HepG2 (cell line): ENCODE measurements around the gene PRR22. TPM values are rescaled to one million over a fixed set of nuclear protein-coding genes. Genes with fewer than 3 reads are reported as not detected.

Source experiments
- ATAC-seq: fragments of 200-7000 bp; cut with Tn5 transposase; 3 replicates; pipeline ENCODE4 v1.9.1; 2020; ENCODE audit warnings: mild to moderate bottlenecking, moderate library complexity
- BruUV-seq: library from RNA; stranded (reverse); fragments of 400-500 nt; replicated peaks from 2 replicates; lab custom pipeline; 2021; lab: Mats Ljungman, UMichigan
- CTCF ChIA-PET: fragments of 300-600 bp; formaldehyde crosslinking; extraction: SDS; loops from one replicate; lab custom pipeline; 2021; ENCODE audit warnings: low total read pairs, inconsistent platforms, low intra/inter-chr PET ratio; lab: Yijun Ruan, JAX
- POLR2A ChIA-PET: fragments of 350-600 bp; sonication (Branson Sonifier 250); formaldehyde crosslinking; loops from one replicate; lab custom pipeline; 2020; ENCODE audit warnings: antibody characterized with exemption, inconsistent platforms; lab: Yijun Ruan, JAX
- DNase-seq: peaks from one replicate; pipeline ENCODE4 v3.0.0-alpha.2; 2015; ENCODE audit warnings: low spot score
- FAIRE-seq: peaks from 3 replicates; lab custom pipeline; 2011; peaks lifted over from hg19 to GRCh38; lab: Jason Lieb, UNC
- H2AFZ ChIP-seq: one replicate; pipeline ENCODE4 v1.6.1; 2011; ENCODE audit warnings: low read length, inconsistent platforms
- H3K27ac ChIP-seq: fragments of 300-600 bp; 3 replicates; pipeline ENCODE4 v1.8.0; 2011; ENCODE audit warnings: mixed run types, mild to moderate bottlenecking, mixed read lengths, low read length, inconsistent platforms; ENCODE audit not compliant: insufficient read depth; ENCODE audit errors: extremely low read length
- H3K27me3 ChIP-seq, 2 experiments: fragments of 200-600 bp in 1 of 2; 2 replicates in 1 of 2; 3 replicates in 1 of 2; pipeline versions ENCODE4 v1.6.0 to v1.8.0; 2011; ENCODE audit warnings: low read length in 2 of 2, mild to moderate bottlenecking in 2 of 2, moderate library complexity in 2 of 2, inconsistent platforms in 1 of 2; ENCODE audit not compliant: insufficient read depth in 2 of 2, control insufficient read depth in 1 of 2
- H3K36me3 ChIP-seq, 2 experiments: fragments of 200-600 bp in 1 of 2; replicated peaks in 1 of 2; 2 replicates in 1 of 2; 3 replicates in 1 of 2; pipeline versions ENCODE4 v1.5.1 to v1.8.0; 2011; ENCODE audit warnings: low read length in 2 of 2, inconsistent platforms in 1 of 2; ENCODE audit not compliant: insufficient read depth in 2 of 2, control insufficient read depth in 1 of 2
- H3K4me1 ChIP-seq: 2 replicates; pipeline ENCODE4 v1.5.1; 2012; ENCODE audit warnings: low read length, inconsistent platforms; ENCODE audit not compliant: insufficient read depth
- H3K4me2 ChIP-seq: 2 replicates; pipeline ENCODE4 v1.6.0; 2011; ENCODE audit warnings: low read depth, low read length, inconsistent platforms
- H3K4me3 ChIP-seq, 3 experiments: fragments of 200-600 bp in 1 of 3; sonication (generic), shearing (Covaris generic) in 1 of 3; replicated peaks in 1 of 3; 2 replicates each; pipeline ENCODE4 v1.5.1; 2011 to 2016; ENCODE audit warnings: low read length in 3 of 3, inconsistent platforms in 2 of 3, low read depth in 2 of 3, mild to moderate bottlenecking in 2 of 3, control low read depth in 1 of 3, mixed read lengths in 1 of 3; ENCODE audit not compliant: insufficient read depth in 1 of 3
- H3K79me2 ChIP-seq: one replicate; pipeline ENCODE4 v1.6.1; 2011; ENCODE audit warnings: low read length, inconsistent platforms; ENCODE audit not compliant: insufficient read depth
- H3K9ac ChIP-seq: 2 replicates; pipeline ENCODE4 v1.6.0; 2011; ENCODE audit warnings: mild to moderate bottlenecking, low read depth, low read length, inconsistent platforms; ENCODE audit not compliant: insufficient read depth
- H3K9me3 ChIP-seq: 2 replicates; pipeline ENCODE4 v1.5.1; 2012; ENCODE audit warnings: mild to moderate bottlenecking, low read length
- H4K20me1 ChIP-seq: 2 replicates; pipeline ENCODE4 v1.6.0; 2011; ENCODE audit warnings: inconsistent platforms, mild to moderate bottlenecking, low read length, moderate library complexity; ENCODE audit not compliant: insufficient read depth
- CBX5 ChIP-seq: sonication (generic); formaldehyde crosslinking; IDR thresholded peaks from 2 replicates; pipeline ENCODE4 v1.4.0; 2020; ENCODE audit warnings: missing genetic modification reagents, borderline replicate concordance
- ETV5 ChIP-seq: IDR thresholded peaks from 2 replicates; pipeline ENCODE4 v1.6.1; 2018; ENCODE audit warnings: missing biosample characterization, missing genetic modification reagents, inconsistent platforms, borderline replicate concordance
- FOSL1 ChIP-seq: sonication (generic); formaldehyde crosslinking; IDR thresholded peaks from 2 replicates; pipeline ENCODE4 v1.9.0; 2021; ENCODE audit warnings: missing genetic modification reagents, borderline replicate concordance
- GTF3A ChIP-seq: sonication (generic); formaldehyde crosslinking; conservative IDR thresholded peaks from 2 replicates; pipeline ENCODE4 v1.4.0; 2020; ENCODE audit warnings: mild to moderate bottlenecking, missing genetic modification reagents
- KLF9 ChIP-seq: IDR thresholded peaks from 2 replicates; pipeline ENCODE4 v1.6.1; 2016; ENCODE audit warnings: low read depth
- RFXANK ChIP-seq: IDR thresholded peaks from 2 replicates; pipeline ENCODE4 v1.6.1; 2016
- SIX4 ChIP-seq: sonication (generic); formaldehyde crosslinking; IDR thresholded peaks from 2 replicates; pipeline ENCODE4 v1.4.0; 2020; ENCODE audit warnings: missing genetic modification reagents
- ZNF124 ChIP-seq: sonication (generic); formaldehyde crosslinking; IDR thresholded peaks from 2 replicates; pipeline ENCODE4 v1.4.0; 2020; ENCODE audit warnings: missing genetic modification reagents
- ZNF446 ChIP-seq: sonication (generic); formaldehyde crosslinking; IDR thresholded peaks from 2 replicates; pipeline ENCODE4 v1.5.0; 2020; ENCODE audit warnings: mild to moderate bottlenecking, missing genetic modification reagents
- ZNF607 ChIP-seq: sonication (generic); formaldehyde crosslinking; IDR thresholded peaks from 2 replicates; pipeline ENCODE4 v1.5.1; 2020; ENCODE audit warnings: missing genetic modification reagents, mild to moderate bottlenecking, borderline replicate concordance
- ZNF724P ChIP-seq: sonication (generic); formaldehyde crosslinking; IDR thresholded peaks from 2 replicates; pipeline ENCODE4 v1.8.0; 2022; ENCODE audit warnings: missing genetic modification reagents, borderline replicate concordance
- ZNF75D ChIP-seq: sonication (generic); formaldehyde crosslinking; IDR thresholded peaks from 2 replicates; pipeline ENCODE4 v1.8.1; 2023; ENCODE audit warnings: missing genetic modification reagents, mild to moderate bottlenecking, borderline replicate concordance
- in situ Hi-C: cut with HindIII; loops from 2 replicates; pipeline ENCODE4 v1.10.0; 2017; ENCODE audit warnings: low pct_unique_long_range_greater_than_20kb; ENCODE audit not compliant: extremely low pct_ligation_motif_present
- intact Hi-C: fragments of 100-400 bp; cut with micrococcal nuclease; formaldehyde crosslinking; loops from one replicate; pipeline ENCODE4 v1.10.0; 2022; ENCODE audit not compliant: unreplicated experiment
- polyA plus RNA-seq, 8 experiments: library from polyadenylated mRNA; depleted of rRNA in 3 of 8; stranded (reverse) in 7 of 8; unstranded in 1 of 8; fragments of >200 nt; fragmentation: Illumina TruSeq in 4 of 8; extraction: Trizol in 4 of 8; gene quantifications; 2 replicates each; pipeline versions ENCODE4 v1.2.1 to v1.2.3, GENCODE V29; 2011 to 2016; ENCODE audit warnings: low read depth in 4 of 8, missing spikeins in 1 of 8, mixed read lengths in 1 of 8; ENCODE audit not compliant: insufficient read depth in 1 of 8
- total RNA-seq, 5 experiments: library from RNA; depleted of rRNA; stranded (reverse); fragments of >200 nt; fragmentation: Illumina TruSeq; extraction: Trizol; gene quantifications; 2 replicates each; pipeline ENCODE4 v1.2.3, GENCODE V29; 2016; ENCODE audit warnings: low read depth in 1 of 5
- TF ChIP-seq, protein P1 (sequence below): sonication (generic); formaldehyde crosslinking; conservative IDR thresholded peaks from 2 replicates; pipeline ENCODE4 v1.4.0; 2020; ENCODE audit warnings: missing genetic modification reagents
- TF ChIP-seq, protein P2 (sequence below): IDR thresholded peaks from 2 replicates; pipeline ENCODE4 v1.6.1; 2012; ENCODE audit warnings: inconsistent platforms

The PRR22 gene
- total and polyA plus RNA-seq, 2 of the 13 experiments (the other 11 are each of a cell fraction or from before 2014, with no cell fraction given) = 0.84 to 2.3 TPM

DNA sequence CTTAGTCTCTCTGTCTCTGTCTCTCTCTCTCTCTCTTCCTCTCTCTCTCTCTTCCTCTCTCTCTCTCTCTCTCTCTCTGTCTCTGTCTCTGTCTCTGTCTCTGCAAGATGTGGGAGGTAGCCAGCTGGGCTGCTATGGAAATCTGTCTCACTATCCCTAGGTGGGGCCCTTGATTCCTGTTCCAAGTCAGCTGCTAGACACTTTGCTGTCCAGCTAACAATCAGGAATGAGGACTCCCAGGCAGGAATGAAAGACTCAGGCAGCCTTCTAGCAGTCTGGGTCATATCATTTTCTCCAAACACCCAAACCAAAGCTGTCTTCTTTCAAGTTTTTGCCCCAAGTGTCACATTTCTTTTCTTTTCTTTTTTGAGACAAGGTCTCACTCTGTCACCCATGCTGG is 40.9 kb downstream of the PRR22 start:
- ChIA-PET POLR2A (no interaction called here), CTCF (no interaction called here)
- Histone ChIP-seq H2AFZ (no peak overlapping the region), H3K4me3 (no peak overlapping the region), H3K27me3 (peaks cover under 1 to 8% of the 10 kb centered on the region in 2 experiments; a peak in 1 of 5 replicates), H4K20me1 (no peaks in the 10 kb centered on the region), H3K36me3 (no peaks in the 10 kb centered on the region), H3K79me2 (no peaks in the 10 kb centered on the region)
- ATAC-seq (no peak), DNase-seq (no peak)
- no TSS peak for BruUV-seq
- TF ChIP-seq, protein P1, sequence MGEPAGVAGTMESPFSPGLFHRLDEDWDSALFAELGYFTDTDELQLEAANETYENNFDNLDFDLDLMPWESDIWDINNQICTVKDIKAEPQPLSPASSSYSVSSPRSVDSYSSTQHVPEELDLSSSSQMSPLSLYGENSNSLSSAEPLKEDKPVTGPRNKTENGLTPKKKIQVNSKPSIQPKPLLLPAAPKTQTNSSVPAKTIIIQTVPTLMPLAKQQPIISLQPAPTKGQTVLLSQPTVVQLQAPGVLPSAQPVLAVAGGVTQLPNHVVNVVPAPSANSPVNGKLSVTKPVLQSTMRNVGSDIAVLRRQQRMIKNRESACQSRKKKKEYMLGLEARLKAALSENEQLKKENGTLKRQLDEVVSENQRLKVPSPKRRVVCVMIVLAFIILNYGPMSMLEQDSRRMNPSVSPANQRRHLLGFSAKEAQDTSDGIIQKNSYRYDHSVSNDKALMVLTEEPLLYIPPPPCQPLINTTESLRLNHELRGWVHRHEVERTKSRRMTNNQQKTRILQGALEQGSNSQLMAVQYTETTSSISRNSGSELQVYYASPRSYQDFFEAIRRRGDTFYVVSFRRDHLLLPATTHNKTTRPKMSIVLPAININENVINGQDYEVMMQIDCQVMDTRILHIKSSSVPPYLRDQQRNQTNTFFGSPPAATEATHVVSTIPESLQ (CRISPR knock-in tag) = no peak
- TF ChIP-seq RFXANK (CRISPR knock-in tag) (no peak), KLF9 (CRISPR knock-in tag) (no peak), ZNF124 (CRISPR knock-in tag) (no peak), ZNF446 (CRISPR knock-in tag) (no peak), ZNF75D (CRISPR knock-in tag) (no peak), ZNF724P (CRISPR knock-in tag) (no peak), CBX5 (no peak), ETV5 (CRISPR knock-in tag) (no peak), GTF3A (CRISPR knock-in tag) (no peak), ZNF607 (CRISPR knock-in tag) (no peak), FOSL1 (no peak), SIX4 (no peak)
- TF ChIP-seq, protein P2, sequence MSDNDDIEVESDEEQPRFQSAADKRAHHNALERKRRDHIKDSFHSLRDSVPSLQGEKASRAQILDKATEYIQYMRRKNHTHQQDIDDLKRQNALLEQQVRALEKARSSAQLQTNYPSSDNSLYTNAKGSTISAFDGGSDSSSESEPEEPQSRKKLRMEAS = no peak
- TF ChIP-seq, all 625 proteins: peak for 0
- FAIRE-seq = no peak
- Histone ChIP-seq H3K4me1 (peaks cover 19% of the 10 kb centered on the region), H3K27ac (no peak overlapping the region), H3K9ac (no peak overlapping the region), H3K9me3 (no peaks in the 10 kb centered on the region), H3K4me2 (no peak overlapping the region)
- in situ Hi-C loops (no loop called here), intact Hi-C loops (no loop called here)
